Ovary (tissue), 9 donors: ENCODE data around the gene CPTP. TPM values are rescaled to one million over a fixed set of nuclear protein-coding genes. Genes with fewer than 3 reads are reported as not detected.
A peak's percentile ranks its signal among the peaks of the same experiment; 100 is the strongest.

Experiments
- DNase-seq, 5 donors: peaks; one replicate each; pipeline ENCODE4 v3.0.0-alpha.2; 2019 to 2020
- H3K27ac ChIP-seq, 2 donors: fragments of 200-600 bp; one replicate each; pipeline versions ENCODE4 v1.5.1 to v1.8.0; 2019 to 2022
- H3K27me3 ChIP-seq: fragments of 200-600 bp; one replicate; pipeline ENCODE4 v1.8.0; 2022
- H3K36me3 ChIP-seq: fragments of 200-600 bp; sonication (generic); one replicate; pipeline ENCODE4 v1.5.1; 2019
- H3K4me1 ChIP-seq: one replicate; pipeline ENCODE4 v1.8.1; 2013; ENCODE audit warnings: mild to moderate bottlenecking, moderate library complexity; ENCODE audit not compliant: insufficient read depth
- H3K4me3 ChIP-seq: fragments of 200-600 bp; sonication (generic); one replicate; pipeline ENCODE4 v1.5.1; 2017
- H3K9me3 ChIP-seq, 2 donors: fragments of 200-600 bp in 1 of 2; sonication (generic) in 1 of 2; one replicate each; pipeline versions ENCODE4 v1.5.1 to v1.8.1; 2013 to 2019; ENCODE audit warnings: mild to moderate bottlenecking in 1 of 2, moderate library complexity in 1 of 2
- EP300 ChIP-seq: sonication (generic); formaldehyde crosslinking; IDR thresholded peaks from one replicate; pipeline ENCODE4 v1.6.1; 2017; ENCODE audit warnings: antibody characterized with exemption
- POLR2A ChIP-seq: fragments of 450-650 bp; IDR thresholded peaks from one replicate; pipeline ENCODE4 v1.6.1; 2017; ENCODE audit warnings: antibody characterized with exemption, mild to moderate bottlenecking, moderate library complexity
- WGBS, 3 donors: extraction: QIAGEN DNeasy Blood & Tissue Kit in 1 of 3; methylation state at CpG; one replicate each; pipeline versions ENCODE4 v1.1.5 to v1.1.7; 2013 to 2017; 5-methylcytosine and 5-hydroxymethylcytosine counted together
- intact Hi-C, 4 donors: fragments of 100-400 bp; cut with DNase I; formaldehyde crosslinking; loops; one replicate each; pipeline versions ENCODE4 v1.11.0 to v1.15.1; 2022 to 2023
- polyA plus RNA-seq, 2 donors: library from polyadenylated mRNA; stranded (reverse); fragments of 200-250 nt in 1 of 2; fragments of 350-450 nt in 1 of 2; fragmentation: Illumina TruSeq in 1 of 2; extraction: RNeasy Lipid Tissue Mini Kit (QIAGEN cat#74804) in 1 of 2; gene quantifications; one replicate each; pipeline ENCODE4 v1.2.3, GENCODE V29; 2013 to 2014
- total RNA-seq, 7 donors: library from RNA; depleted of rRNA in 2 of 7; stranded (reverse); fragments of >200 nt in 2 of 7; fragmentation: NEBNext Ultra II Directional in 3 of 7; extraction: Animal tissue kit (Norgen Biotek cat#: 25700) in 3 of 7; gene quantifications; one replicate each; pipeline versions ENCODE4 v1.1.0 to v1.2.4, GENCODE V29; 2016 to 2023
- TF ChIP-seq, protein P1 (sequence below), 3 donors: fragments of 450-650 bp in 2 of 3; fragments of 200-600 bp in 1 of 3; IDR thresholded peaks; one replicate each; pipeline versions ENCODE4 v1.5.1 to v1.8.0; 2016 to 2022; ENCODE audit warnings: antibody characterized with exemption in 3 of 3, mild to moderate bottlenecking in 1 of 3
- donor health status: DM: no; HTN: no; CAD: no; lungs with moderate emphysema.
- donor health status: DM: no; HTN: no; CAD: no.
- donor health status: Bipolar disorder and iron deficiency.
- donor health status: DM: yes; HTN: yes; CAD: no.
- donor health status: DM: no; HTN: no; CAD: no.
- donor health status: DM: yes; HTN: yes; CAD: no.

CPTP gene
- total and polyA plus RNA-seq, 9 donors = 2.4 to 21.0 (median 14.8) TPM

DNA sequence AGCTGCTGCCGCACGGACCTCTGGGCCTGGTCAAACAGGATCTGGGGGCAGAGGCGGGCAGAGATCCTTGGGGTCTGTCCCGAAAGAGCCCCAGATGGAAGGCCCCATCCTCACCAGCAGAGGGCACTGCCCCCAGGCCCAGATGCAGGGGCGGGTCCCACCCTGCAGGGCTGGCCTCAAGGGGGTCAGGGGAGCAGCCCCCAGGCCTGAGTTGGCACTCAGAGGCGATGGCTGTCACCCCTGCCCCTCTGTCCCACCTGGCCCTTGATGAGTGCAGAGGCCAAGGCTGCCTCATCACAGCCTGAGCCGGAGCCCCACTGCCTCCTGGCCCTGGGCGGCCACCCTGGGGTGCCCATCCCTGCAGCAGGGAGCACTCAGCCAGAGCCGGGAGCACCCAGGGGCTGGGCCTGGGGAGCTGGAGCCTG, 22.6 kb upstream of the CPTP start:
- H3K4me1 ChIP-seq = peaks cover 24% of the 10 kb centered on the region
- H3K27me3 ChIP-seq = no peaks in the 10 kb centered on the region
- intact Hi-C loops = no loop called here
- no peak for DNase-seq
- no peak overlapping the region for H3K27ac ChIP-seq
- H3K36me3 ChIP-seq = no peaks in the 10 kb centered on the region
- no peaks in the 10 kb centered on the region for H3K9me3 ChIP-seq
- WGBS, 3 donors = 83 to 90% (median 84%) methylated on average over 9 of the region's 9 CpGs
- H3K4me3 ChIP-seq = no peak overlapping the region
- no peak for TF ChIP-seq EP300
- TF ChIP-seq, protein P1, sequence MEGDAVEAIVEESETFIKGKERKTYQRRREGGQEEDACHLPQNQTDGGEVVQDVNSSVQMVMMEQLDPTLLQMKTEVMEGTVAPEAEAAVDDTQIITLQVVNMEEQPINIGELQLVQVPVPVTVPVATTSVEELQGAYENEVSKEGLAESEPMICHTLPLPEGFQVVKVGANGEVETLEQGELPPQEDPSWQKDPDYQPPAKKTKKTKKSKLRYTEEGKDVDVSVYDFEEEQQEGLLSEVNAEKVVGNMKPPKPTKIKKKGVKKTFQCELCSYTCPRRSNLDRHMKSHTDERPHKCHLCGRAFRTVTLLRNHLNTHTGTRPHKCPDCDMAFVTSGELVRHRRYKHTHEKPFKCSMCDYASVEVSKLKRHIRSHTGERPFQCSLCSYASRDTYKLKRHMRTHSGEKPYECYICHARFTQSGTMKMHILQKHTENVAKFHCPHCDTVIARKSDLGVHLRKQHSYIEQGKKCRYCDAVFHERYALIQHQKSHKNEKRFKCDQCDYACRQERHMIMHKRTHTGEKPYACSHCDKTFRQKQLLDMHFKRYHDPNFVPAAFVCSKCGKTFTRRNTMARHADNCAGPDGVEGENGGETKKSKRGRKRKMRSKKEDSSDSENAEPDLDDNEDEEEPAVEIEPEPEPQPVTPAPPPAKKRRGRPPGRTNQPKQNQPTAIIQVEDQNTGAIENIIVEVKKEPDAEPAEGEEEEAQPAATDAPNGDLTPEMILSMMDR (IDR thresholded peaks at IDR 0.05) = no peak
- TF ChIP-seq POLR2A = no peak

DNA sequence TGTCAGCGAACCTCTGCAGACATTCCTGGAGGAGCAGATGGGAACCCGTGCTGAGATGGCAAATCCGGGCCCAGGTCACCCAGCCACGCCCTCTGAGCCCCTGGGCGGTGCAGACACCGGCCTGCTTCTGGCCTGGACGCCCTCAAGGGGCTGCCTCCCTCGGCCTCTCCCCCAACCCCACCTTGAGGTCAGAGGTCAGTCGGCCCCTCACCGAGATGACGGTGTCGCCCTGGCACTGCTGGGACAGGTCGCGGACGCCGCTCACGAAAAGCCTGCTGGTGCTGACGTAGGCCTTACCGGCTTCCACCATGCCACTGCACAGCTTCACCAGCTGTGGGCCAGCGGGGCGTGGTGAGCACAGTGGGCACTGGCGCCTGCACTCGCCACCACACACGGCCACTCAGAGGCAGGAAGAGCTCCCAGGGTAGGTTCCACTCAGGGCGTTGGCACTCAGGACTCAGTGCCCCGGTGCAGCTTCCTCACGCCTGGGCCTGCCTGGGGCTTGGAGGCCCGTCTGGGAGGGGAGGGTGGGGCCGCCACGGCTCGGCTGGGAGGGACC, 21.6 kb upstream of the CPTP start:
- Histone ChIP-seq H3K27ac (no peak overlapping the region), H3K4me3 (no peak overlapping the region), H3K9me3 (no peaks in the 10 kb centered on the region), H3K4me1 (peaks cover 24% of the 10 kb centered on the region), H3K36me3 (no peaks in the 10 kb centered on the region), H3K27me3 (no peaks in the 10 kb centered on the region)
- 80 to 83% (median 82%) methylated on average over 31 of the region's 31 CpGs for WGBS, 3 donors
- DNase-seq = peak in 2 of 5 donors; percentile 19 to 55
- intact Hi-C loops = no loop called here
- TF ChIP-seq, protein P1 (IDR thresholded peaks at IDR 0.05) = no peak
- TF ChIP-seq POLR2A = no peak
- no peak for TF ChIP-seq EP300

DNA sequence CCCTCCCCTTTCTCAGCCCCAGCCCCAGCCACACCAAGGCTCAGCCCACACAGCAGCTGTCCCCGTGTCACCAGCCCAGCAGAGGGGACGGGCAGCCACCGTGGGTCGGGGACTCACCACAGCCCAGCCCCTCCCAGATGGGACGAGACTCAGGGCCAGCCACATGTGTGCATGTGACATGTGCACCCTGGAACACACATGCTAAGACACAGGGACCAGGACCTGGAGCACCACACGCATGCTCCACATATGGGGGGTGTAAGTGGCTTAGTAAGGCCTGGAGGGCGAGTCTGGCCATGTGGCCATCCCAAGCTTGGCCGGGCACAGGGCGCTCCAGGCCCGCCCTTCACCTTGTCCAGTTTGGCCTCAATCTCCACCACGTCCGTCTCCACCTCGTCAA, 20.9 kb upstream of the CPTP start:
- peak overlapping the region; percentile 76 to 79 for H3K27ac ChIP-seq
- 66 to 76% (median 73%) methylated on average over 6 to 13 of the region's 13 CpGs for WGBS, 3 donors
- TF ChIP-seq, protein P1 (IDR thresholded peaks at IDR 0.05) = no peak
- no peak for TF ChIP-seq EP300
- no peak for TF ChIP-seq POLR2A
- no peaks in the 10 kb centered on the region for H3K36me3 ChIP-seq
- peaks cover 24% of the 10 kb centered on the region for H3K4me1 ChIP-seq
- no peaks in the 10 kb centered on the region for H3K27me3 ChIP-seq
- peak in 1 of 5 donors; percentile 52 for DNase-seq
- no peak overlapping the region for H3K4me3 ChIP-seq
- intact Hi-C loops = no loop called here
- no peaks in the 10 kb centered on the region for H3K9me3 ChIP-seq

DNA sequence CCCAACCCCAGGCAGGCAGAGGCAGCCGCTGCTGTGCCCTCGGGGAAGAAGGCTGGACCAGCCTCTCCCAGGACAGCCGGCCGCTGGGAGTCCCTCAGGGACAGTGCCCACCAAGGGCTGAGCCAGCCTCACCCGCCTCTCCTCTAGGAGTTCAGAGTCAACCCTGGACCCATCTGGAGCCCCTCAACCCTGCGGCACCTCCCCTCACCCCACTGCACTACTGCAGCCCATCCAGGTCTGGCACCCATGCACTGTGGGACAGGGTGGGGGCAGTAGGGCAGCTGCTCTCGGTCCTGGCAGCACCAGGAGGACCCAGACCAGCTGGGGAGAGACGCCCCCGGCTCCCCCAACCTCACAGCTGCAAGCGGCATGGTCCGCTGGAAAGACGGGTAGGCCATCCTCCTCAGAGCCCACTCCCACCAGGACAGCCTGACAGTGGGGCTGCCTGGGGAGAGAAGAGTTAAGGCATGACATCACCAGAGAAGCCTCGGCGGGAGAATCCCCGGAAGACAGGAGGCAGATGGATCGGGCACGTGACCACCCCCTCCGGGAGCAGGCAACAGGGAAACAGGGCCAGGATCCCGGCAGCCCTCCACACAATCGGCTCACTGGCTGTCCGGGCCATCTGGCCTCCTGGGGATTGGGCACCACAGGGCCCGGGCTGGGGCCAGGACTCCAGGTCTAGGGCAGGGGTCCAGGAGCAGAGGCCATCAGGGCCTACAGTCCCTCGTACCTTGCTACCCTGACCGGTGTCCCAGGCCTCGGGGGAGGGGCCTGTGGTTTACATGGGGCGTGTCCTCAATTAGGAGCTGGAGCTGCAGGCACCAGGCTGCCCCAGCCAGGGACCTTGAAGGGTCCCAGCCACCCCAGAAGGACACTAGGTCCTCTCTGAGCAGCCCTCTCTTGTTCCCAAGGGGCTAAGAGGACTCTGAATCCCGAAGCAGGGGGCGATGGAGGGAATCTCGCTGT, 20.0 kb upstream of the CPTP start:
- intact Hi-C loops = no loop called here
- no peaks in the 10 kb centered on the region for H3K27me3 ChIP-seq
- DNase-seq = peak; percentile 87 to 92 (median 90)
- peak overlapping the region; percentile 76 to 79 for H3K27ac ChIP-seq
- no peaks in the 10 kb centered on the region for H3K9me3 ChIP-seq
- no peaks in the 10 kb centered on the region for H3K36me3 ChIP-seq
- no peak for TF ChIP-seq EP300
- TF ChIP-seq, protein P1 (IDR thresholded peaks at IDR 0.05) = peak in 1 of 3 donors; percentile 26
- peak; percentile 26 for TF ChIP-seq POLR2A
- peaks cover 32% of the 10 kb centered on the region for H3K4me1 ChIP-seq
- 9 to 15% (median 13%) methylated on average over 24 to 29 of the region's 29 CpGs for WGBS, 3 donors
- peak overlapping the region; percentile 46 for H3K4me3 ChIP-seq
